Left ventricle myocardium inferior (tissue), 1 donor: ENCODE measurements around the gene DOCK3. TPM values are rescaled to one million over a fixed set of nuclear protein-coding genes. Genes with fewer than 3 reads are reported as not detected.
A peak's percentile ranks its signal among the peaks of the same experiment; 100 is the strongest.

ENCODE experiments used
- DNase-seq: peaks from one replicate; pipeline ENCODE4 v3.0.0-alpha.2; 2020
- H3K27ac ChIP-seq: fragments of 200-600 bp; replicated peaks from 2 replicates; pipeline ENCODE4 v1.8.0; 2021
- H3K27me3 ChIP-seq: fragments of 200-600 bp; 2 replicates; pipeline ENCODE4 v1.8.0; 2021; ENCODE audit warnings: low read depth
- H3K36me3 ChIP-seq: fragments of 200-600 bp; 2 replicates; pipeline ENCODE4 v1.8.0; 2021
- H3K4me1 ChIP-seq: fragments of 200-600 bp; 2 replicates; pipeline ENCODE4 v1.8.0; 2021
- H3K4me3 ChIP-seq: fragments of 200-600 bp; 2 replicates; pipeline ENCODE4 v1.8.0; 2021; ENCODE audit warnings: mild to moderate bottlenecking, moderate library complexity
- H3K9me3 ChIP-seq: fragments of 200-600 bp; replicated peaks from 2 replicates; pipeline ENCODE4 v1.8.0; 2021
- intact Hi-C: fragments of 100-400 bp; cut with micrococcal nuclease; formaldehyde crosslinking; loops from one replicate; pipeline ENCODE4 v1.11.0; 2022
- total RNA-seq: library from RNA; stranded (reverse); fragmentation: NEBNext Ultra II Directional; extraction: Animal tissue kit (Norgen Biotek cat#: 25700); gene quantifications from one replicate; pipeline ENCODE4 v1.2.1, GENCODE V29; 2021
- TF ChIP-seq, protein P1 (sequence below): fragments of 200-600 bp; IDR thresholded peaks from 2 replicates; pipeline ENCODE4 v1.8.0; 2021; ENCODE audit warnings: antibody characterized with exemption, mild to moderate bottlenecking, borderline replicate concordance
- donor health status: DM: no; HTN: yes; CAD: no; lungs with severe emphysema.

Gene DOCK3
- total RNA-seq, 1 donor from 2014 or later, result 3.9 TPM

DNA sequence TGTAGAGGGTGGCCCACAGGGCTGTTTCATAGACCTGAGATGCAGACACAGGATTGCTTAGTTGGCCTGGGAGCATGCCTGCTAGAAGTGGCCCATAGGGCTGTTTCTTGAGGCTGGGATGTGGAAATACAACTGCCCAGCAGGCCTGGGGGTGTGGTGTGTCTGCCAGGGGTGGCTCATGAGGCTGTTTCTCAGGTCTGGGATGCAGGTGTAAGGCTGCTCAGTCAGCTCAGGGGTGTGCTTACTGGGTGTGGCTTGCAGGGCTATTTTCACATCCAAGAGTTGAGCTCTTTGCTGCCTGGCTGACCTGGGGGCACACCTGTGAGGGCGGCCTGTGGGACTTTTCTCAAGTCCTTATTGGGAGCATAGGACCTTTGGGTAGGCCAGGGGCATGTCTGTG, 131.3 kb downstream of the DOCK3 start:
- Histone ChIP-seq H3K36me3 (no peaks in the 10 kb centered on the region), H3K4me1 (peaks cover 10% of the 10 kb centered on the region), H3K27me3 (no peaks in the 10 kb centered on the region), H3K27ac (no peak overlapping the region), H3K4me3 (no peak overlapping the region), H3K9me3 (peaks cover 24% of the 10 kb centered on the region)
- no peak for DNase-seq
- TF ChIP-seq, protein P1, sequence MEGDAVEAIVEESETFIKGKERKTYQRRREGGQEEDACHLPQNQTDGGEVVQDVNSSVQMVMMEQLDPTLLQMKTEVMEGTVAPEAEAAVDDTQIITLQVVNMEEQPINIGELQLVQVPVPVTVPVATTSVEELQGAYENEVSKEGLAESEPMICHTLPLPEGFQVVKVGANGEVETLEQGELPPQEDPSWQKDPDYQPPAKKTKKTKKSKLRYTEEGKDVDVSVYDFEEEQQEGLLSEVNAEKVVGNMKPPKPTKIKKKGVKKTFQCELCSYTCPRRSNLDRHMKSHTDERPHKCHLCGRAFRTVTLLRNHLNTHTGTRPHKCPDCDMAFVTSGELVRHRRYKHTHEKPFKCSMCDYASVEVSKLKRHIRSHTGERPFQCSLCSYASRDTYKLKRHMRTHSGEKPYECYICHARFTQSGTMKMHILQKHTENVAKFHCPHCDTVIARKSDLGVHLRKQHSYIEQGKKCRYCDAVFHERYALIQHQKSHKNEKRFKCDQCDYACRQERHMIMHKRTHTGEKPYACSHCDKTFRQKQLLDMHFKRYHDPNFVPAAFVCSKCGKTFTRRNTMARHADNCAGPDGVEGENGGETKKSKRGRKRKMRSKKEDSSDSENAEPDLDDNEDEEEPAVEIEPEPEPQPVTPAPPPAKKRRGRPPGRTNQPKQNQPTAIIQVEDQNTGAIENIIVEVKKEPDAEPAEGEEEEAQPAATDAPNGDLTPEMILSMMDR, result no peak
- intact Hi-C loops, result no loop called here

DNA sequence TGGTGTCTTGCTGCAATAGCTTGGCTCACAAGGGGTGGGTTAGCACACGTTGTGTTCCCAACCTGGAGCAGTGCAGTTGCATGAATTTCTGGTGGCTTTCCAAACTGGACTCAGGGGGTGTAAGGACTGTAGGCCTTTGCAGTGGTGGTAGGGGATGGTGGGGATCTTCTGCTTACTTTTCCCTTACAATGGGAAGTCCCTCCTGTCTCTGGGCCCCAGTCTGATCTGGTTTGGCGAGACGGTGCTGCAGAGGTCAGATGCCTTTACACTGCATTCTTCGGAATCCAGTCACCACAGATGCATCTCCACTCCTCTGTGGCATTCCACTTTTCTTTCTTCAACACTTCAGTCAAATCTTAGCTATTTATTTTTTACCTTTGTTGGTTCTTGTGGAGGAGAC, 132.1 kb downstream of the DOCK3 start:
- Histone ChIP-seq H3K4me1 (peaks cover 10% of the 10 kb centered on the region), H3K4me3 (peak overlapping the region; percentile 40), H3K27ac (peak overlapping the region; percentile 73), H3K36me3 (no peaks in the 10 kb centered on the region), H3K9me3 (peaks cover 16% of the 10 kb centered on the region), H3K27me3 (no peaks in the 10 kb centered on the region)
- TF ChIP-seq, protein P1, result no peak
- intact Hi-C loops, result no loop called here
- no peak for DNase-seq

- peak overlapping the region; percentile 73 for H3K27ac ChIP-seq
- H3K36me3 ChIP-seq, result no peaks in the 10 kb centered on the region
- peak overlapping the region; percentile 40 for H3K4me3 ChIP-seq
- H3K9me3 ChIP-seq, result peaks cover 12% of the 10 kb centered on the region
- intact Hi-C loops, result no loop called here
- H3K27me3 ChIP-seq, result no peaks in the 10 kb centered on the region
- peaks cover 10% of the 10 kb centered on the region for H3K4me1 ChIP-seq
- DNase-seq, result no peak
- TF ChIP-seq, protein P1, result no peak
These were observed 132.5 kb downstream of the DOCK3 start for GRCh38 chr3:50807266-50807665.

DNA sequence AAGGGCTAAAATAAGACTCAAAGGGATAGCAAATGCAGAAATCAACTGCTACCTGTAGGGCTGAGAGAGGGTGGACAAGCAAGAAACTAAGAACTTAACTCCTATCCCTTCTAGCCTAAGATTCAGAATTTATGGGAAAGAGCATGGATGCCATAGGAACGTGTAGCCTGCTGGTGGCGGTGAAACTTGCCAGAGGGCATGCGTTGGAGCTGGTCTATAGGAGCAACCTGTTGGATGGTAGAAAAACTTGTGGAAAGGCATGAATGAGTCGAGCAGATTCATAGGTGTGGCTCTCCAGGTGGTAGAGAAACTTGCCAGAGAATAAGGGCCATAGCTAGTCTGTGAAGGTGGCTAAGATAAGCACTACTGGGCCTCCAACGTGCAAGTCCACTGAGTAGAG, 137.2 kb downstream of the DOCK3 start:
- intact Hi-C loops, result no loop called here

DNA sequence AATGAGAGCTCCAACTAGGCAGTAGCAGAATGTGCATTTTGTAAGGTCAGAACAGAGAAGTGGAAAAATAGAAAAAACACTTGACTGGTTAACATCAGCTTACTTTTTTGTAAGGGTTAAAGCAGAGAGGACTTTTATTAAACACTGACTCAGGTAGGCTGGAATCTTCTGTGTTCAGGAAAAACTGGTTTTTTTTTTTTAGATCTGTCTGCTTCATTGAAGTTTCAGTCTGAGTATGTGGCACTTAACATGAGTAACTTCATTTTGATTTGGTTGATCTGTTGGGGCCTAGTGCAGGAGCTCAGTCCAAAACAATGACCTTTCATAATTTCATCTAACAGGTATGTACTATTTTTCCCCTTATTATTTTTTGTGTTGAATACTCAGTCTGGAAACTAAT, 141.1 kb downstream of the DOCK3 start:
- H3K27ac ChIP-seq, result no peak overlapping the region
- no peaks in the 10 kb centered on the region for H3K36me3 ChIP-seq
- intact Hi-C loops, result no loop called here
- no peak for DNase-seq
- TF ChIP-seq, protein P1, result no peak
- no peak overlapping the region for H3K4me3 ChIP-seq
- H3K27me3 ChIP-seq, result no peaks in the 10 kb centered on the region
- H3K9me3 ChIP-seq, result peaks cover 7% of the 10 kb centered on the region
- no peaks in the 10 kb centered on the region for H3K4me1 ChIP-seq

More for the DNA sequence above, 137.2 kb downstream of the DOCK3 start:
- H3K4me3 ChIP-seq, result no peak overlapping the region
- no peaks in the 10 kb centered on the region for H3K27me3 ChIP-seq
- DNase-seq, result no peak
- no peaks in the 10 kb centered on the region for H3K4me1 ChIP-seq
- H3K27ac ChIP-seq, result no peak overlapping the region
- H3K9me3 ChIP-seq, result no peaks in the 10 kb centered on the region
- H3K36me3 ChIP-seq, result no peaks in the 10 kb centered on the region
- TF ChIP-seq, protein P1, result no peak

DNA sequence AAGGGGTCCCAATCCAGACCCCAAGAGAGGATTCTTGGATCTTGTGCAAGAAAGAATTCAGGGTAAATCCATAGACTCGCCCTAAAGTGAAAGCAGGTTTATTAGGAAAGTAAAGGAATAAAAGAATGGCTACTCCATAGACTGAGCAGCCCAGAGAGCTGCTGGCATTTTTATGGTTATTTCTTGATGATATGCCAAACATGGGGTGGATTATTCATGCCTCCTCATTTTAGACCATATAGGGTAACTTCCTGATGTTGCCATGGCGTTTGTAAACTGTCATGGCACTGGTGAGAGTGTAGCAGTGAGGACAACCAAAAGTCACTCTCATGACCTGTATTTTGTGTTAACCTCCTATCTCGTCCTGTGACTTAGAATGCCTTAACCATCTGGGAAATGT, 142.2 kb downstream of the DOCK3 start:
- Histone ChIP-seq H3K36me3 (no peaks in the 10 kb centered on the region), H3K4me3 (no peak overlapping the region), H3K27me3 (no peaks in the 10 kb centered on the region), H3K4me1 (no peaks in the 10 kb centered on the region), H3K9me3 (peaks cover 7% of the 10 kb centered on the region), H3K27ac (no peak overlapping the region)
- TF ChIP-seq, protein P1, result no peak
- DNase-seq, result no peak
- intact Hi-C loops, result no loop called here
